ENCODE measurements around the gene GMDS. TPM values are rescaled to one million over a fixed set of nuclear protein-coding genes. Genes with fewer than 3 reads are reported as not detected.

The GMDS gene
- total and polyA plus RNA-seq, 2 of the 4 experiments (the other 2 are of a cell fraction), result 7.3 to 21.9 TPM

DNA sequence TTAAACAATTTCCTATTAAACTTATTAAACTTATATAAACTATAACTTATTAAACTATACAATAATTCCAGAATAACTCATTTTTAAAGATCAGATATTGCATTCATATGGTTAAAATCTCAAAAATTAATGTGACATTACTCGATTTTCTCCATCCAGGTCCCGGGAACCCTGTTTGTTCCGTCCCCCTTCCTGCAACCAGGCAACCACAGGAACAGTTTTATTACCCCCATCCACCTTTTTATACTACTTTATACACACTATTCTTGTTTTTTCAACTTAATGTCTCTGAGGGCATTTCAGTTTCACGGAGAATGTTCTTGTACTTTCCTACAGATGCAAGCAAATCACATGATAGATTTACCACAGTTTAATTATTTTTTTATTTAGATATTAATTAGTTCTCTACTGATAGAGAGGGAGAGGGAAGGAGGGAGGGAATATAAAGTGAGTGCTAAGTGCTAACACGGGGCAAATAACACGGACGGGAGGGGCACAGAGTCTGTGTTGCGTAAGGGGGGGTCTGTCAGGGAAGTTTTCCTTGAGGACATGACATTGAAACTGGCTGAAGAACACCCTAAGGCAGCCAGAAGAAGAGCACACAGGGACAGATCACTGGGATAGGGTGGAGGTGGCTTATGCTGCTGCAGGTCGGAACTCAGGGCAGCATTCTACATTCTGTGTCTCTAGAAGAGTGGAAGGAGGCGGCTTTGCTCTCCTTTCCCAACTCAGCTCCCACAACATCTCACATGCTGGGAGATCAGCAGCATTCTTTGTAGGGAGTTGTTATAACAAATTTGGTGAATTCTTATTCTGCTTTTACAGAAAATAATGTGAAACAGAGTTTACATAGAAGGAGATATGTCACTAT is 410.5 kb downstream of the GMDS start:
- no peak overlapping the region for H3K4ac ChIP-seq (ENCODE audit: low read depth, low read length)
- no peak overlapping the region for H3K4me2 ChIP-seq (ENCODE audit: low read depth, low read length)
- TF ChIP-seq MAFK (IDR thresholded peaks at IDR 0.05; ENCODE audit: low read depth, low read length), result no peak
- H2BK5ac ChIP-seq (ENCODE audit: low read depth, low read length, poor library complexity, severe bottlenecking), result no peak overlapping the region
- no peaks in the 10 kb centered on the region for H3K79me1 ChIP-seq (ENCODE audit: low read depth in 1 of 2, low read length in 2 of 2)
- peaks cover 8% of the 10 kb centered on the region for H3K4me1 ChIP-seq (ENCODE audit: control insufficient read depth, insufficient read depth, low read length)
- H3K4me3 ChIP-seq (ENCODE audit: insufficient read depth, low read depth, low read length), result no peak overlapping the region
- dilution Hi-C loops (cut with HindIII; ENCODE audit: low sequenced_read_pairs, unreplicated experiment) (no loop called here), intact Hi-C loops (cut with micrococcal nuclease) (no loop called here), in situ Hi-C loops (cut with MboI; ENCODE audit: low sequenced_read_pairs) (no loop called here)
- no peak overlapping the region for H4K91ac ChIP-seq (ENCODE audit: insufficient read depth, low read depth, low read length)
- no TSS peak for BruUV-seq (replicated peaks)
- no peaks in the 10 kb centered on the region for H4K20me1 ChIP-seq (ENCODE audit: insufficient read depth, low read length)
- H2BK120ac ChIP-seq (ENCODE audit: low read depth, low read length), result no peak overlapping the region
- H4K8ac ChIP-seq (ENCODE audit: low read depth in 2 of 2, low read length in 2 of 2), result no peak overlapping the region
- no peak overlapping the region for H3K14ac ChIP-seq (replicated peaks; ENCODE audit: low read depth, low read length)
- ATAC-seq (ENCODE audit: low read depth), result no peak
- H3K23ac ChIP-seq (ENCODE audit: low read depth, low read length), result no peak overlapping the region
- no peak overlapping the region for H2BK15ac ChIP-seq (ENCODE audit: low read depth, low read length)
- no peak overlapping the region for H2BK20ac ChIP-seq (ENCODE audit: low read depth, low read length)
- no peaks in the 10 kb centered on the region for H3K36me3 ChIP-seq (ENCODE audit: control insufficient read depth, insufficient read depth, low read length)
- H4K5ac ChIP-seq (ENCODE audit: low read depth, low read length), result no peak overlapping the region
- no peak overlapping the region for H3K9ac ChIP-seq (ENCODE audit: low read depth, low read length)
- DNase-seq, result no peak
- CTCF ChIA-PET, result interaction anchor here (1.4 kb wide), 1 partner anchor 12 kb away, joined by 3 read pairs; no protein-coding TSS in a partner anchor
- H3K27ac ChIP-seq (ENCODE audit: insufficient read depth, low read length), result no peak overlapping the region
- no peak overlapping the region for H2AK9ac ChIP-seq (replicated peaks; ENCODE audit: low read depth, low read length, poor library complexity)
- peaks cover 6% of the 10 kb centered on the region; the same call in 1 of the 2 replicates for H3K9me1 ChIP-seq (ENCODE audit: insufficient read depth, low read length)
- no peaks in the 10 kb centered on the region for H3K9me3 ChIP-seq (ENCODE audit: control insufficient read depth, insufficient read depth, low read length)
- no peak overlapping the region for H2AFZ ChIP-seq (replicated peaks; ENCODE audit: low read length, poor library complexity)
- WGBS, 2 experiments (ENCODE audit: extremely low coverage in 2 of 2, insufficient read length in 1 of 2), result 90% methylated on average over 4 of the region's 10 CpGs; no CpG with 5 or more reads in 1 of the 2 experiments
- H3K56ac ChIP-seq (ENCODE audit: extremely low read depth, insufficient read depth, low read length), result no peak overlapping the region
- H2AK5ac ChIP-seq (ENCODE audit: low read depth, low read length), result no peak overlapping the region
- POLR2A ChIA-PET (ENCODE audit: unreplicated experiment), result no interaction called here
- H3K18ac ChIP-seq (ENCODE audit: low read depth, low read length), result no peak overlapping the region
- no peaks in the 10 kb centered on the region for H3K27me3 ChIP-seq (ENCODE audit: control insufficient read depth, insufficient read depth, low read length)
